GM12801 (cell line): Measurements from ENCODE around the gene CPE.

Experiments
- CTCF ChIP-seq: IDR thresholded peaks from one replicate; pipeline ENCODE4 v1.5.1; 2011; ENCODE audit warnings: control low read depth; ENCODE audit not compliant: insufficient read length; ENCODE audit errors: extremely low read depth

The CPE gene

GRCh38 chr4:165410214-165410613, 31.4 kb downstream of the CPE start:
- TF ChIP-seq CTCF = no peak

- TF ChIP-seq CTCF = no peak
These were observed 37.1 kb downstream of the CPE start for GRCh38 chr4:165415910-165416309.

- no peak for TF ChIP-seq CTCF
These were observed 39.3 kb downstream of the CPE start for GRCh38 chr4:165418073-165418472.

GRCh38 chr4:165425629-165426028, 46.8 kb downstream of the CPE start:
- no peak for TF ChIP-seq CTCF

- no peak for TF ChIP-seq CTCF
These were observed 47.5 kb downstream of the CPE start for GRCh38 chr4:165426331-165426730.

- no peak for TF ChIP-seq CTCF
These were observed 48.0 kb downstream of the CPE start for GRCh38 chr4:165426823-165427222.

- TF ChIP-seq CTCF = no peak
These were observed 50.1 kb downstream of the CPE start for GRCh38 chr4:165428957-165429356.

GRCh38 chr4:165433529-165433928, 54.7 kb downstream of the CPE start:
- no peak for TF ChIP-seq CTCF
